NCI-H1930 (cell line): Measurements from ENCODE around the gene TYK2.

Source experiments
- DNase-seq, 2 experiments: peaks; one replicate each; lab custom pipeline; 2025; lab: John Stamatoyannopoulos, UW

The TYK2 gene

DNA sequence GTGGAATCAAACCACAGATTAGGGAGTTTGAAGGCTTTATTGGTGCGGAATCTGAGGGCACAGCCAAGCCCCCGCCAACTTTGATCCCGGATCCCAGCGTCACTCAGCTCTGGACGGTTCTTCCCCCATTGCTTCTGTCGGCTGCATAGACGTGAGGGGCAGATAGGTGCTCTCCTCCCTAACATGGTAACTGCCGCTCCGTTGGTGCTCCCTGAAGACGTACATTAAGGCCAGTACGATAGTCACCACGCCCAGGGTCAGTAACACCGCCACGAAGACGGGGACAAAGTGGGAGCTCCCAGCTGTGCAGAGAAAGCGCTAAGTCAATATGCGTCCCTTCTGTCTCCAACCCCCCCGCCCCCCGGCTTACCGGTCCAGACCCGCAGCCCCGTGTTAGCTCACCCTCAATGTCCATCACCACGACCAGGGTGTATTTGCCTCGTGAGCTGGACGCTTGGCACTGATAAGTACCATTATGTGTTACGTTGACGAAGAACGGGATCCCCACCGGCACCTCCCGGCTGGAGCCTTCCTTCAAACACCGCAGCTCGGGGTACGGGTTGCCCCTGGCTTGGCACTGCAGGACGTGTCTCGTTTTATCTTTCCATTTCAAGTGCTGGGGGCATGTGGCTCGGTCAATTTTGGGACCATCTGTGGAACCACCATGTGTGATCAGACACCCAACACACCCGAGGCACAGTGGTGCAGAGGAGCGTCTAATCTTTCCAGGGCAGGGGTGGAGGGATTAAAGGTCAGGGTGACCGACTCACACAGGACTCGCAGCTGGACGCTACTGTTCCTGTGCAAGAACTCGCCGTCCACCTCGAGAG lies 46.4 kb downstream of the TYK2 start:
- DNase-seq = no peak

DNA sequence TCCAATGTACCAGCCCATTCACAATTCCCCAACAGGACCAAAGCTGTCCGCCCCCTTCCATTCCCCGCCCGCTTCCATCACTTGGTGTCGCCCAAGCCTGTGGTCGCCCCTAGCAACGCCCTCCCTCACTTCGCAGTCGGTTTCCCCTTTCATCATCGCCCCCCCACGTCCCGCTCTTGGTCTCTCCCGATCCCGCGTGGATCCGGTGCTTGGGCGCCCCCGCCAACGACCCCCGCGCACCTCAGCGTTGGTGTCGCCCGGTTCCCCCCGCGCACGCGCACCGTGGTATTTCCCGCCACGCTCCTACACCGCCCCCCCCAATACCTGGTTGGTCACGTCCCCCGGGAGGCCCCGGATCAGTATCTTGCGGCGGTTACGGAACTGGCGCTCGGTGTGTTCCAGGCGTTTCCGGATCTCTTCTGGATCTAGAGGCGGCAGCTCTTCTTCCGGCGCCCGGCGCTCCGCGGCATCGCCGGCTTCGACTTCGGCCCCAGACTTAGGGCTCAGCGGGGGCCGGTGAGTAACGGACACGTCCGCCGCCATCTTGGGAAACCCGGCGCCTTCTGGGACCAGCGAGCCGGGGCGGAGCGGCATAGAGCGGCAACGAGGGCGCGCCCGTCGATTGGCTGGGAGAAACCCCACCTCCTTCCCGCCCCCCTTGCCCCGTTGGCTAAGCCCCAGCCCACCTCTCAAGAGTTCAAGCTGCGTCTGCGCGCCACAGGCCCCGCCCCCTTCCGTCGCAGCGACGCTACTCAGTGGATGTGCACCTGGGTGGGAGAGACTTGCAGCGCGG lies 47.2 kb downstream of the TYK2 start, which contains the start of gene RAVER1:
RAVER1 (minus strand) TSS at position 565 of the 793 bp plus-strand sequence; CDS start at position 543, 22 bp downstream.
- peak; percentile 83 to 91 for DNase-seq

- no peak for DNase-seq
Measured at GRCh38 chr19:10332158-10332964, 48.0 kb downstream of the TYK2 start.

- no peak for DNase-seq
Measured at GRCh38 chr19:10329555-10329954, 50.8 kb downstream of the TYK2 start.

GRCh38 chr19:10328558-10329429 lies 51.6 kb downstream of the TYK2 start:
- DNase-seq = no peak

DNA sequence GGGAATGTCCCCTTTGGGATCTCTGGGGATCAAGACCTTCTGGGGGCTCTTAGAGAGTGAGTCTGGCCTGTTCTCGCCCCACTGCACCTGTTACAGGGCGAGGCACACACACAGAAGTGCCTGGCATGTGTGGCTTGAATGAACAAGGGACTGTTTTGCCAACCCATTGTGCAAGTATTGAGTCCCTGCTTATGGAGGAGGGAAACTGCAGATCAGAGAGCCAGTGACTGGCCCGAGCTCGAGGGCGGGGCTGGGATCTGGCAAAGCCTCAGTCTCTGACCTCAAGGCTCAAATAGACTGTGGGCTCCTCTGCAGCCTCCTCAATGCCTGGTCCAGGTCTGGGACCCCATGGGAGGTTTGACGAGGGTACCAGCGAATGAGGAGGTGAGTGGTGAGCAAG lies 52.6 kb downstream of the TYK2 start:
- DNase-seq = no peak

DNA sequence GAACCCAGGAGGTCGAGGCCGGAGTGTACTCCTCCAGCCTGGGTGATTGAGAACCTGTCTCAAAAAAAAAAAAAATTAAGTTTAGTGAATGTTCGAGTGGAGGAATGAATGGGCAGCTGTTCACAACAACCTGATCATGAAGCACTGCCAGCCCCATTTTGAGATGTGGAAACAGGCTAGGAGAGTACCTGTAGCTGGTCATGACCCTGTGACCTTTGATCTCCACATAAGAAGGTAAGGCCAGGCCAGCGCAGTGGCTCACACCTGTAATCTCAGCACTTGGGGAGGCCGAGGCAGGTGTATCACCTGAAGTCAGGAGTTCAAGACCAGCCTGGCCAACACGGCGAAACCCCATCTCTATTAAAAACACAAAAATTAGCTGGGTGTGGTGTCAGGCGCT lies 54.6 kb downstream of the TYK2 start:
- DNase-seq = no peak

GRCh38 chr19:10321874-10322835 lies 58.2 kb downstream of the TYK2 start:
- DNase-seq = no peak

- no peak for DNase-seq
Measured at GRCh38 chr19:10321417-10321797, 59.0 kb downstream of the TYK2 start.

GRCh38 chr19:10320602-10321416 lies 59.6 kb downstream of the TYK2 start:
- no peak for DNase-seq

- DNase-seq = no peak
Measured at GRCh38 chr19:10318807-10319682, 61.3 kb downstream of the TYK2 start.

GRCh38 chr19:10317857-10318462 lies 62.4 kb downstream of the TYK2 start:
- no peak for DNase-seq

DNA sequence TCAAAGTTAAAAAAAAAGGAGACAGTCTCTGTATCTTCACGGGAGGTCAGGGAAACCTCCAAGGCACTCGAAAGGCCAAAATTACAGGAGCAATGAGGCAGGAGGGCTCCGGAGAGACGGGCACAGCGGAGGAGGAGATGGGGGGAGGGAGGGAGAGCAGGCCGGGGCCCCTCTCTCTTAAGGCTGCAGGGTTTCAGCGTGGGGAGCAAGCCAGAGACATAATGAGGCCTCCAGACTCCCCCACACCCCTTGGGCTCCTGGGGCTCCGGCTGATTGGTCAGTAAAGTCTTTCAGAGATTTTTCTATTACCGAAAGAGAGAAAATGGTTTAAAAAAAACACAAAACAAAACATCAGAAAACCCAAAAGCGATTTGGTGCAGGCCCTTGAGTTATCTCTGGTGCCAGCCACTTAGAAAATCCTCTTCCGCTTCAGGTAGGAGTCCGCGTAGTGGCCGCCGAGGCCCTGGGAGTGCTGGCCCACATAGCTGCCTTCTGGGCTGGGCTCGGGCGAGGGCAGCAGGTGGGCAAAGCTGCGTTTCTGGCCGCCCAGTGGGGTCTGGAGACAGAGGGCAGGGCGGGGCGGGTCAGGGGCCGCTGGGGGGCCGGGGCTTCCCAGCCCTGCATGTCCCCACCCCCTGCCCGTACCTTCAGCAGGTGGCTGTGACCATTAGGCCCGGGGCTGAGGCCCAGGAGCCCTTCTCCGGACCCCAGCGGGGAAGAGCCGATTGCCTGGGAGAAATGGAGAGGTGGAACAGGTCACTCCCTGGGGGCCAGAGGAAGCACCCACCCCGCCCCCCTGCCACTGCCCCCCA lies 63.1 kb downstream of the TYK2 start:
- DNase-seq = no peak

- no peak for DNase-seq
Measured at GRCh38 chr19:10316229-10317044, 63.9 kb downstream of the TYK2 start.

GRCh38 chr19:10315335-10316214 lies 64.8 kb downstream of the TYK2 start, which contains the start of gene FDX2:
Gene FDX2 (minus strand): TSS chr19:10316015. CDS start chr19:10315996, 19 bp downstream.
- DNase-seq = peak; percentile 76 to 78
